Superior temporal gyrus (tissue), 1 donor: ENCODE results near the gene STX1B.
"Not testable (repeated sequence)": the region's sequence is repeated elsewhere in the genome, so short reads cannot be mapped to it uniquely, and the experiment has no call there.

Source experiments
- DNase-seq: peaks from one replicate; pipeline ENCODE4 v3.0.0-alpha.2; 2016; ENCODE audit errors: extremely low spot score

STX1B gene

DNA sequence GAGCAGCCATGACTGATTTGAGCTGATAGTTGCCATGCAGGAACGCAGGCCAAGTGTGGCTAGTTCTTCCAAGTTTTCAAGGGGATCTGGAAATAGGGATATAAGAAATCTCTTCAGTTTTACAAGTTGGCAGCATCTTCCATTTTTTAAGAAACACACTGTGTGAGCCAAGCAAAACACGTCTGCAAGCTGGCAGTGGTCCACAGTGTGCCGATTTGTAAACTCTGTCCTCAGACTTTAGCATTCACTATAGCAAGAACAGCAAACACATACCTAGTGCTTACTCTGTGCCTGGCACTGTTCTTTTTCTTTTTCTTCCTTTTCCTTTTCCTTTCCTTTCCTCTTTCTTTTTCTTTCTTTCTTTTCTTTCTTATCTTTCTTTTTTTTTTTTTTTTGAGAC is 58.7 kb downstream of the STX1B start:
- DNase-seq = no peak

DNA sequence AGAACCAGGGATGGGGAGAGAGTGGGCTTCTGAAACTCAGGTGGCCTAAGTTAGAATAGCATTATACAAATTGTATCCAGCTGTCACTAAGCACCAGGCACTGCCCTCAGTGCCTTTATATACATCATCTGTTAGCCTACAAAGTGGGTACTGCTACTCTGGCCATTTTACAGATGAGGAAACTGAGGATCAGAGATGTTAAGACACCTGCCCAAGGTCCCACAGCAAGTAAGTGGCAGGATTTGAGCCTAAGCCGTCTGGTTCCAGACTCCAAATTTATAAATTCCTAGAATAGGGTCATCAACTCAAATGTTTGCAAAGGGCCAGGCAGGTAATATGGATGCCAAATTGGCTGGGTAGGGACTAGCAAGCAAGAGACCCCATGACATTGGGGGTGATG is 59.2 kb downstream of the STX1B start:
- no peak for DNase-seq

GRCh38 chr16:30950516-30951065 is 59.8 kb downstream of the STX1B start:
- DNase-seq = no peak

DNA sequence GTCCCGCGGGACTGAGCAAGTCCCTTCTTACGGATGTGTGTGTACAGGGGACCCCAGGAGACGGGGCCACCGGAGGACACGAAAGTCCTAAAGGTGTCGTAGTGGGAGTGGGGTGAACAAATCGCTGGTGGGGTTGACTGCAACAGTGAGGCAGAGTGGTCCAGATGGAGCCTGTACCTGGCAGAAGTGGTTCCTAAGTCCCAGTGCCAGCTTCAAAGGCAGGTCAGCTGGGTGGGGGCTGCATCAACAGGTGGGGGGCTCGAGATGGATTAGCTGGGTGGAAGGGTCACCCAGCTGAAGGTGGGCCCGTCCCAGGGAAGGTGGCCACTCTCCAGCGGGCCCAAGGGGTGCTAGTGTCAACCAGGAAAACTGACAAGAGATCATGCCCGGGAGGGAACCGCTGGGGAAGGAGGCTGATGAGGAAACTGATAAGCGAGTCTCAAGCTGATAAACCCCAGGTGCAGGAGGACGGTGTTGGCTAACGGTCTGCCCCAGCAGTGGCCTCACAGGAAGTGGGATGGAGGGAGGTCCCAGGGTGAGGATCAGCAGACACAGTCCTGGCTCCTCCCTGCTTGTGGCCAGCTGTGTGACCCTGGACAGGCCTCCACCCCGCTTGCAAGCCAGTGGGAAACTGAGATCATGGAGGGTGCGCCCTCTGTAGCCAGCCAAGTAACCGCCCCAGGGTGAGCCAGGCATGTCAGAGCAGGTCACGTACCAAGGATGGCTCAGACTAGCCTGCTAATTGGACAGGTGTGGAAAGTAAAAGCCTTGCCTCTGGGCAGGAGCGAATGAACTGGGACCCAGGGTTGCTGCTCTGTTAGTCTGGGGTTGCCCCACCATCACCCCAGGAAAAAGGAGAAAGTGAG is 60.6 kb downstream of the STX1B start:
- no peak for DNase-seq

GRCh38 chr16:30948667-30949649 is 61.5 kb downstream of the STX1B start, which contains the start of gene ORAI3:
Gene ORAI3, plus strand, starts transcription at chr16:30949068. Its CDS starts 222 bp downstream, at chr16:30949290.
- DNase-seq = peak; percentile 59

DNA sequence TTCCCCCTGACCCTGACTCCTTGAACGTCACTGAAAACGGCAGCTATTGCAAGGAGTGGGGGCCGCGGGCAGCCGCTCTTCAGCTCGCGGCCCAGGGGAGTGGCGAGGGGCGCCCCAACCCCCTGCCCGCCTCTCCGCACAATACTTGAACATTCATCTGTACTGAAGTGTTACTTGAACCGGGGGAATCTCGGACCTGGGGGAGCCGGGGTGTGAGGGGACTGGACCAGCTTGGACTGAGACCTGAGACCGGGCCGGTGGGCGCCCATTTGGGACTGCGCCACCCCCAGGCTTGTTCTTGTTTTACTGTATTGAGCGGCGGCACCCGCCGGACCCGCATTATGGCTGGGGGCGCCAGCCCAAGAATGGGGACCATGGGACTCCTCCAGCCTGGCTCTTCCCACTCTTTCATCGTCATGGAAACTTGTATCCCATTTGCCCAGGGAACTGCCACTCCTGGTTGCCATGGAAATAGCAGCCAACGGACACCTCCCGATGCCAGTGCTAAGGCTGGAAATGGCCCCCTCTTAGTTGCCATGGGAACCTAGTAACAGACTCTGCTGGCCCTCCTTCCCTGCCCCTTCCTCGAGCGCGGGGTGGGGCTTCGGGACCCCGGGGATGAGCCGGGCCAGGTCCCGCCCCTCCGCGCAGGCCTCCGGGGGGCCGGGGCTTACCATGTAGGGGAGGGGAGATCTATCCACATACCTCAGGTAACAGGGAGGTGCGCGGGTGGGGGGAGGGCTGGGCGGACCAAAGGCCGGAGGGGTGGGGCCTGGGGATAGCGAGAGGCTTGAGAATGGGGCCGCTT is 62.4 kb downstream of the STX1B start:
- DNase-seq = peak; percentile 97

DNA sequence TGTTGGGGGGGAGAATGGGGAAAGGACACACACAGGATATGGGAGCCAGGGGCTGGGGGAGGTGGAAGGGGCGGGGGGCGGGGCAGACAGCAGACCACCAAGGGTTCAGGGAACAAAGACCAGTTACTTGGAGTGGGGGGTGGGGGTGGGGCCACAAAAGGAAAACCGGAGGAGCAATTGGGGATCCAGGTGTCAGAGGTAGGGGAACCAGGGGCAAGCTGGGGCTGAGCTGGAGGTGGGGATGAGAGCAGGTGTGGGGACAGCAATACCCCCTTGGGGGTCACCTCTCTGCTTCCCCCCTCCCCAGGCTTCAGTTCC is 62.9 kb downstream of the STX1B start:
- no peak for DNase-seq

DNA sequence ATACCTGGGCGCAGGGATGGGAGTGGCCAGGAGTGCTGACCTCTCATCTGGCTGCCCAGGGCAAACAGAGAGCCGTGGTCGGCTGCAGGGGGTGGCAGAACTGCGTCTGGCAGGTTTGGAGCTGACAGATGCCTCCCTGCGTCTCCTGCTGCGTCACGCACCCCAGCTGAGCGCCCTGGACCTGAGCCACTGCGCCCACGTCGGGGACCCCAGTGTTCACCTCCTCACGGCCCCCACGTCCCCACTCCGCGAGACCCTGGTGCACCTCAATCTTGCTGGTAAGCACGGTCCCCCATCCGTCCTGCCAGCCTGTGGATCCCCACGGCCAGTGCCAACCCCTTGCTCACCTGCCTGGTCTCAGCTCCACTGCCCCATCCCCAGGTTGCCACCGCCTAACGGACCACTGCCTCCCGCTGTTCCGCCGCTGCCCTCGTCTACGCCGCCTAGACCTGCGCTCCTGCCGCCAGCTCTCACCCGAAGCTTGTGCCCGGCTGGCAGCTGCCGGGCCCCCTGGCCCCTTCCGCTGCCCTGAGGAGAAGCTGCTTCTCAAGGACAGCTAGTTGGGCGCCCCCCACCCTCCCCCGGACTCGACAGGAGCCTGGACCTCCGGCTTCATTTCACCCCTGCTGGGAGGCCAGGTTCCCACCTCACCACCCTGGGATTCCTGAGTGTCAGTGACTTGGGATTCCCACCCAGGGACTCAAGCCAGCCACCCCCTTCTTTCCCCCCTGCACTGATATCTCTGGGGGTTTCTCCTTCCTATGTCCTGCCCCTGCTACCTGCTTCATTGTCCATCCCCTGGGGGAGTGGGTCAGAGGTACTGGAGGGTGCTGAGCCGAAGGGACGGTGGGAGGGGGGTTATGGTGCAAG is 63.5 kb downstream of the STX1B start:
- no peak for DNase-seq

GRCh38 chr16:30944352-30944751 is 66.1 kb downstream of the STX1B start:
- DNase-seq = no peak

DNA sequence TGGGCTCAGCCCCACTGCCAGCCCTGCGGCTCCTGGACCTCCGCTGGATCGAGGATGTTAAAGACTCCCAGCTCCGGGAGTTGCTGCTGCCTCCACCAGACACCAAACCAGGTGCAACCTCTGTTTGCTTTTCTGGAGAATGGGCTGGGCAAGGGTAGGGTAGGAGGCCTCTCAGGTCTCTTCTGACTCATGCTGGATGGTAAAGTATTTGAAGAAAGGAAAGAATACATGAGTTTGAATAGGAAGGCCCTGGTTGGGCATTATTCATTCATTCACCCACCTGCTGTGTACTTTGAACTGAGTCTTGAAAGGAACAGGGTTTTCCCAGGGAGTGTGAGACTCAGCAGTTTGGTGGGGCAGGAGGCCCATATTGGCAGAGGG is 68.0 kb downstream of the STX1B start:
- DNase-seq = no peak

GRCh38 chr16:30941600-30942425 is 68.6 kb downstream of the STX1B start:
- DNase-seq = peak; percentile 61

- not testable (repeated sequence) for DNase-seq
Measured at GRCh38 chr16:30939571-30939970, 70.9 kb downstream of the STX1B start.
